Gastrocnemius medialis (tissue), 4 donors: ENCODE data around the gene ATP6V1A. TPM values are rescaled to one million over a fixed set of nuclear protein-coding genes. Genes with fewer than 3 reads are reported as not detected.

Source experiments
- ATAC-seq, 2 donors: fragments of 150-250 bp; one replicate each; pipeline ENCODE4 v1.9.1; 2016
- DNase-seq, 2 donors: peaks; one replicate each; pipeline ENCODE4 v3.0.0-alpha.2; 2019
- H3K27ac ChIP-seq, 4 donors: fragments of 200-600 bp; sonication (generic); 1 replicate in 1 of 4; 2 replicates in 3 of 4; pipeline ENCODE4 v1.5.1; 2016 to 2018; ENCODE audit warnings: mild to moderate bottlenecking in 2 of 4, moderate library complexity in 1 of 4
- H3K27me3 ChIP-seq, 3 donors: fragments of 200-600 bp; sonication (generic) in 2 of 3; 1 replicate in 1 of 3; 2 replicates in 2 of 3; pipeline versions ENCODE4 v1.5.1 to v1.6.0; 2016 to 2019; ENCODE audit warnings: mild to moderate bottlenecking in 1 of 3, moderate library complexity in 1 of 3
- H3K36me3 ChIP-seq, 2 donors: fragments of 200-600 bp; sonication (generic) in 1 of 2; one replicate each; pipeline ENCODE4 v1.5.1; 2017 to 2018
- H3K4me1 ChIP-seq, 2 donors: fragments of 200-600 bp; sonication (generic) in 1 of 2; one replicate each; pipeline ENCODE4 v1.5.1; 2016 to 2017; ENCODE audit warnings: mild to moderate bottlenecking in 2 of 2
- H3K4me3 ChIP-seq, 4 donors: fragments of 200-600 bp; sonication (generic) in 3 of 4; 1 replicate in 1 of 4; 2 replicates in 3 of 4; pipeline ENCODE4 v1.5.1; 2016 to 2019; ENCODE audit warnings: mild to moderate bottlenecking in 2 of 4
- H3K9me3 ChIP-seq, 3 donors: fragments of 200-600 bp; sonication (generic) in 2 of 3; 1 replicate in 1 of 3; 2 replicates in 2 of 3; pipeline ENCODE4 v1.5.1; 2016 to 2019
- CTCF ChIP-seq, 5 experiments: fragments of 450-650 bp in 3 of 5; fragments of 200-600 bp in 2 of 5; sonication (generic) in 2 of 5; IDR thresholded peaks in 4 of 5; conservative IDR thresholded peaks in 1 of 5; 1 replicate in 4 of 5; 2 replicates in 1 of 5; pipeline ENCODE4 v1.5.1; 2016 to 2019; ENCODE audit warnings: antibody characterized with exemption in 5 of 5, mild to moderate bottlenecking in 3 of 5, moderate library complexity in 3 of 5
- POLR2A ChIP-seq, 2 donors: fragments of 450-650 bp; IDR thresholded peaks; one replicate each; pipeline ENCODE4 v1.6.1; 2017; ENCODE audit warnings: antibody characterized with exemption in 2 of 2, mild to moderate bottlenecking in 2 of 2, moderate library complexity in 2 of 2
- in situ Hi-C, 4 donors: fragments of 200-750 bp; cut with MboI; loops; one replicate each; pipeline versions ENCODE4 v1.15.0 to v1.8.0; 2017; ENCODE audit warnings: low sequenced_read_pairs in 4 of 4
- intact Hi-C: fragments of 100-400 bp; cut with DNase I; formaldehyde crosslinking; loops from one replicate; pipeline ENCODE4 v1.15.1; 2023; ENCODE audit warnings: low total_unique reads
- total RNA-seq, 4 donors: library from RNA; depleted of rRNA; stranded (reverse); fragments of >200 nt; gene quantifications; one replicate each; pipeline versions ENCODE4 v1.1.0 to v1.2.3, GENCODE V29; 2016

ATP6V1A gene
- total RNA-seq, 4 donors from 2014 or later = 11.3 to 21.3 (median 15.0) TPM

- TF ChIP-seq CTCF (IDR thresholded peaks at IDR 0.05 in 4 of 5, conservative IDR thresholded peaks at IDR 0.05 in 1 of 5) = no peak
- no peak for TF ChIP-seq POLR2A (IDR thresholded peaks at IDR 0.05)
- Histone ChIP-seq H3K4me3 (no peak overlapping the region), H3K9me3 (no peaks in the 10 kb centered on the region), H3K27ac (no peak overlapping the region), H3K36me3 (peaks cover 0 to 79% of the 10 kb centered on the region in 2 donors), H3K27me3 (no peaks in the 10 kb centered on the region), H3K4me1 (no peaks in the 10 kb centered on the region)
- ATAC-seq = no peak
- no peak for DNase-seq
- intact Hi-C loops = no loop called here
- in situ Hi-C loops = no loop called here
Observed at GRCh38 chr3:113794526-113794925, 47.7 kb downstream of the ATP6V1A start.

GRCh38 chr3:113795693-113796092 lies 48.9 kb downstream of the ATP6V1A start:
- intact Hi-C loops (no loop called here), in situ Hi-C loops (no loop called here)
- Histone ChIP-seq H3K9me3 (no peaks in the 10 kb centered on the region), H3K27ac (no peak overlapping the region), H3K4me1 (no peaks in the 10 kb centered on the region), H3K4me3 (no peak overlapping the region), H3K36me3 (peaks cover 0 to 86% of the 10 kb centered on the region in 2 donors), H3K27me3 (no peaks in the 10 kb centered on the region)
- TF ChIP-seq CTCF (IDR thresholded peaks at IDR 0.05 in 4 of 5, conservative IDR thresholded peaks at IDR 0.05 in 1 of 5) (no peak), POLR2A (IDR thresholded peaks at IDR 0.05) (no peak)
- no peak for DNase-seq
- ATAC-seq = no peak

- Histone ChIP-seq H3K36me3 (peaks cover 0 to 99% of the 10 kb centered on the region in 2 donors), H3K4me1 (no peaks in the 10 kb centered on the region), H3K27me3 (no peaks in the 10 kb centered on the region), H3K4me3 (no peak overlapping the region), H3K27ac (no peak overlapping the region), H3K9me3 (no peaks in the 10 kb centered on the region)
- intact Hi-C loops (no loop called here), in situ Hi-C loops (no loop called here)
- TF ChIP-seq CTCF (IDR thresholded peaks at IDR 0.05 in 4 of 5, conservative IDR thresholded peaks at IDR 0.05 in 1 of 5) = no peak
- TF ChIP-seq POLR2A (IDR thresholded peaks at IDR 0.05) = no peak
- DNase-seq (no peak), ATAC-seq (no peak)
Observed at GRCh38 chr3:113802795-113803455, 56.1 kb downstream of the ATP6V1A start.

GRCh38 chr3:113804661-113805060 lies 57.8 kb downstream of the ATP6V1A start:
- peaks cover 0 to 98% of the 10 kb centered on the region in 2 donors for H3K36me3 ChIP-seq
- ATAC-seq (no peak), DNase-seq (no peak)
- intact Hi-C loops (no loop called here), in situ Hi-C loops (no loop called here)
- no peaks in the 10 kb centered on the region for H3K9me3 ChIP-seq
- H3K27ac ChIP-seq = no peak overlapping the region
- no peaks in the 10 kb centered on the region for H3K4me1 ChIP-seq
- no peaks in the 10 kb centered on the region for H3K27me3 ChIP-seq
- no peak overlapping the region for H3K4me3 ChIP-seq
- TF ChIP-seq CTCF (IDR thresholded peaks at IDR 0.05 in 4 of 5, conservative IDR thresholded peaks at IDR 0.05 in 1 of 5) (no peak), POLR2A (IDR thresholded peaks at IDR 0.05) (no peak)

- no peaks in the 10 kb centered on the region for H3K4me1 ChIP-seq
- no peak overlapping the region for H3K27ac ChIP-seq
- no peak overlapping the region for H3K4me3 ChIP-seq
- peaks cover 0 to 98% of the 10 kb centered on the region in 2 donors for H3K36me3 ChIP-seq
- in situ Hi-C loops = no loop called here
- intact Hi-C loops = no loop called here
- H3K9me3 ChIP-seq = no peaks in the 10 kb centered on the region
- no peak for TF ChIP-seq POLR2A (IDR thresholded peaks at IDR 0.05)
- no peak for TF ChIP-seq CTCF (IDR thresholded peaks at IDR 0.05 in 4 of 5, conservative IDR thresholded peaks at IDR 0.05 in 1 of 5)
- H3K27me3 ChIP-seq = no peaks in the 10 kb centered on the region
- no peak for DNase-seq
- ATAC-seq = no peak
Observed at GRCh38 chr3:113805249-113805648, 58.4 kb downstream of the ATP6V1A start.
